Naive thymus-derived CD8-positive, alpha-beta T cell (primary cell): ENCODE results near the gene KY. TPM values are rescaled to one million over a fixed set of nuclear protein-coding genes. Genes with fewer than 3 reads are reported as not detected.

ENCODE experiments used
- ATAC-seq, 2 donors: fragments of 150-1000 bp; cut with Tn5 transposase in 1 of 2; sonication (Bioruptor Pico), chemical (Tn5 transposase) in 1 of 2; 1 replicate in 1 of 2; 2 replicates in 1 of 2; pipeline ENCODE4 v1.10.0; 2021; ENCODE audit warnings: mild to moderate bottlenecking in 2 of 2, moderate library complexity in 2 of 2
- POLR2A ChIA-PET: fragments of 350-600 bp; sonication (Branson Sonifier 250); formaldehyde crosslinking; loops from one replicate; lab custom pipeline; 2021; ENCODE audit warnings: antibody characterized with exemption; lab: Charles Lee
- DNase-seq, 10 donors: peaks; one replicate each; pipeline versions ENCODE4 v3.0.0 to v3.0.0-alpha.2; 2020 to 2022
- H3K27ac Mint-ChIP-seq, 10 donors: one replicate each; pipeline ENCODE4 v1.8.0; 2020 to 2022; ENCODE audit warnings: mild to moderate bottlenecking in 10 of 10, mixed read lengths in 10 of 10, moderate library complexity in 4 of 10, inconsistent platforms in 1 of 10
- H3K27me3 Mint-ChIP-seq, 5 donors: one replicate each; pipeline ENCODE4 v1.8.0; 2021 to 2022; ENCODE audit warnings: mixed read lengths in 5 of 5
- H3K36me3 Mint-ChIP-seq, 3 donors: one replicate each; pipeline ENCODE4 v1.8.0; 2020 to 2022; ENCODE audit warnings: mixed read lengths in 3 of 3, mild to moderate bottlenecking in 2 of 3, inconsistent platforms in 1 of 3
- H3K4me1 Mint-ChIP-seq, 4 donors: one replicate each; pipeline ENCODE4 v1.8.0; 2021 to 2022; ENCODE audit warnings: mixed read lengths in 4 of 4
- H3K4me3 Mint-ChIP-seq, 10 donors: one replicate each; pipeline ENCODE4 v1.8.0; 2020 to 2022; ENCODE audit warnings: mild to moderate bottlenecking in 10 of 10, mixed read lengths in 10 of 10, moderate library complexity in 6 of 10, inconsistent platforms in 1 of 10
- H3K9me3 Mint-ChIP-seq, 9 donors: one replicate each; pipeline ENCODE4 v1.8.0; 2020 to 2022; ENCODE audit warnings: mixed read lengths in 9 of 9, mild to moderate bottlenecking in 3 of 9, inconsistent platforms in 1 of 9, moderate library complexity in 1 of 9
- polyA plus RNA-seq, 3 donors: library from polyadenylated mRNA; unstranded; fragments of 300-500 nt; fragmentation: Illumina TruSeq; gene quantifications; one replicate each; pipeline ENCODE4 v1.2.3, GENCODE V29; 2021
- total RNA-seq, 8 experiments: library from RNA in 2 of 8; stranded (reverse) in 2 of 8; gene quantifications; one replicate each; pipeline ENCODE4 v1.2.3 and lab custom pipeline; 2021 to 2026

KY gene
- total and polyA plus RNA-seq, 5 experiments from 2014 or later = not detected

DNA sequence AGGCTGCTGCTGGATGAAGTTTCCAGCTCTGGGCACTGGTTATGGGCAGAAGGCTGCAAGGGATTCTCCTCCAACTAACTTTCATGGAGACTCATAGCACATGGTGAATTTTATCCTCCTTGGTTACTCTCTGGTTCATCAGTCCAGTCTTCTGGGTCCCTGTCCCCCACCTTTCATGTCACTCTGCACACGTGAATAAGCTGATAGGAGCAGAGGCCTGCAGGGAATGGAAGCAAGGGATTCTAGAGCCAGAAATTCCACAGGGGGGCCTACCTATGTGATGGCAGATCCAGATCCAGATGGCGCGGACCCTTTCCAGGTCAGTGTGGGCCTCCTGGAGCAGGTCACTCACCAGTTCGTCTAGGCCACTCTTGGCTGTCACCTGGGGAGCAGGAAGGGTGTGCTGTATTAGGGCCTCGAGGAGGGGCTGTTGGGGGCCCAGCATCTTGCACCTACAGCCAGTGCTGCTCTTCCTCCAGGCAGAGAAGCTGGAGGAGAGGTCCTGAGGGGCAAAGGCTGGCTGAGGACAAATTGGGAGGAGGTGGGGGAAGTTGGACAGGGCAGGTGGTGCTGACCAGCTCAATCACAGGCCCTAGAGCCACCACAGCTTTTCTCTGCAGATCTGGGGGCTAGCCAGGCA, 30.2 kb downstream of the KY start:
- Mint-ChIP-seq H3K4me1 (peaks cover 0 to 2% (median 0%) of the 10 kb centered on the region in 4 donors), H3K27me3 (no peaks in the 10 kb centered on the region), H3K4me3 (no peak overlapping the region), H3K36me3 (no peaks in the 10 kb centered on the region), H3K27ac (peak overlapping the region in 1 of 10 donors; percentile 54), H3K9me3 (no peaks in the 10 kb centered on the region)
- DNase-seq (no peak), ATAC-seq (no peak)
- POLR2A ChIA-PET = no interaction called here

GRCh38 chr3:134619884-134620445, 30.9 kb downstream of the KY start:
- no peak for DNase-seq
- no peaks in the 10 kb centered on the region for H3K27me3 Mint-ChIP-seq
- H3K4me1 Mint-ChIP-seq = peaks cover 0 to 2% (median 0%) of the 10 kb centered on the region in 4 donors
- POLR2A ChIA-PET = no interaction called here
- no peak for ATAC-seq
- no peaks in the 10 kb centered on the region for H3K9me3 Mint-ChIP-seq
- no peak overlapping the region for H3K27ac Mint-ChIP-seq
- H3K36me3 Mint-ChIP-seq = no peaks in the 10 kb centered on the region
- no peak overlapping the region for H3K4me3 Mint-ChIP-seq

- H3K27me3 Mint-ChIP-seq = no peaks in the 10 kb centered on the region
- H3K27ac Mint-ChIP-seq = no peak overlapping the region
- no peak for ATAC-seq
- no peaks in the 10 kb centered on the region for H3K36me3 Mint-ChIP-seq
- no peak for DNase-seq
- no peaks in the 10 kb centered on the region for H3K9me3 Mint-ChIP-seq
- H3K4me3 Mint-ChIP-seq = no peak overlapping the region
- peaks cover 0 to 2% (median 0%) of the 10 kb centered on the region in 4 donors for H3K4me1 Mint-ChIP-seq
- POLR2A ChIA-PET = no interaction called here
These were observed 31.6 kb downstream of the KY start for GRCh38 chr3:134619301-134619615.

GRCh38 chr3:134618478-134619300, 32.1 kb downstream of the KY start:
- peaks cover 0 to 2% (median 0%) of the 10 kb centered on the region in 4 donors for H3K4me1 Mint-ChIP-seq
- H3K27ac Mint-ChIP-seq = no peak overlapping the region
- no peak for DNase-seq
- no peaks in the 10 kb centered on the region for H3K27me3 Mint-ChIP-seq
- H3K9me3 Mint-ChIP-seq = no peaks in the 10 kb centered on the region
- ATAC-seq = no peak
- H3K36me3 Mint-ChIP-seq = no peaks in the 10 kb centered on the region
- no peak overlapping the region for H3K4me3 Mint-ChIP-seq
- POLR2A ChIA-PET = no interaction called here

- DNase-seq (no peak), ATAC-seq (no peak)
- Mint-ChIP-seq H3K36me3 (no peaks in the 10 kb centered on the region), H3K9me3 (no peaks in the 10 kb centered on the region), H3K4me3 (no peak overlapping the region), H3K4me1 (peaks cover 0 to 2% (median 0%) of the 10 kb centered on the region in 4 donors), H3K27ac (no peak overlapping the region), H3K27me3 (no peaks in the 10 kb centered on the region)
- POLR2A ChIA-PET = no interaction called here
These were observed 33.0 kb downstream of the KY start for GRCh38 chr3:134617608-134618477.

GRCh38 chr3:134615743-134616142, 35.1 kb downstream of the KY start:
- ATAC-seq (no peak), DNase-seq (no peak)
- Mint-ChIP-seq H3K27ac (no peak overlapping the region), H3K9me3 (no peaks in the 10 kb centered on the region), H3K27me3 (peaks cover 0 to 3% (median 0%) of the 10 kb centered on the region in 5 donors), H3K4me3 (no peak overlapping the region), H3K36me3 (no peaks in the 10 kb centered on the region), H3K4me1 (peaks cover 0 to 2% (median 0%) of the 10 kb centered on the region in 4 donors)
- POLR2A ChIA-PET = no interaction called here

GRCh38 chr3:134614955-134615354, 35.9 kb downstream of the KY start:
- POLR2A ChIA-PET = no interaction called here

GRCh38 chr3:134613006-134613520, 37.8 kb downstream of the KY start:
- peaks cover 0 to 2% (median 0%) of the 10 kb centered on the region in 4 donors for H3K4me1 Mint-ChIP-seq
- H3K36me3 Mint-ChIP-seq = no peaks in the 10 kb centered on the region
- peaks cover 0 to 11% (median 4%) of the 10 kb centered on the region in 5 donors for H3K27me3 Mint-ChIP-seq
- no peak overlapping the region for H3K4me3 Mint-ChIP-seq
- no peak for ATAC-seq
- POLR2A ChIA-PET = no interaction called here
- DNase-seq = no peak
- H3K9me3 Mint-ChIP-seq = no peaks in the 10 kb centered on the region
- no peak overlapping the region for H3K27ac Mint-ChIP-seq

More at GRCh38 chr3:134614955-134615354, 35.9 kb downstream of the KY start:
- no peaks in the 10 kb centered on the region for H3K36me3 Mint-ChIP-seq
- H3K4me3 Mint-ChIP-seq = no peak overlapping the region
- H3K9me3 Mint-ChIP-seq = no peaks in the 10 kb centered on the region
- no peak for DNase-seq
- no peak for ATAC-seq
- peaks cover 0 to 2% (median 0%) of the 10 kb centered on the region in 4 donors for H3K4me1 Mint-ChIP-seq
- H3K27me3 Mint-ChIP-seq = peaks cover 0 to 3% (median 0%) of the 10 kb centered on the region in 5 donors
- no peak overlapping the region for H3K27ac Mint-ChIP-seq

DNA sequence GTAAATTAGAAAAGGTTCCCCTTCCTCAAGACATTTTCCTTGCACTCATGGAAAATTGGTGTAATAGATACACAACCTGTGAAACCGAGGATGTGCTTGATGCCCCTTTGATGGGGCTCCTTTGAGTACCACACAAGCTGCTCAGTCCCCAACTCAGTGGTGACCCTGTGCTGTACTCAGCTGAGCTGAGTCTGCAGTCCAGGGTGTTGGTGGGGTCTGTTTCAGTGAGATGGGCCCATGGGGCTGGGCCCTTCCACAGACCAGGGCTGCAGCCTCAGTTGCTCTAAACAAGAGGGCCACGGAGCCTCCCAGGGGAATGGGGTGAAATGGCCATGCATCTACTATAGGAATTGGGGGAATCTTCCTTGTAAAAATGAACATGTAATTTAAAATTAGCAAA, 39.3 kb downstream of the KY start:
- DNase-seq (no peak), ATAC-seq (no peak)
- Mint-ChIP-seq H3K9me3 (no peaks in the 10 kb centered on the region), H3K36me3 (no peaks in the 10 kb centered on the region), H3K27me3 (peaks cover 0 to 11% (median 4%) of the 10 kb centered on the region in 5 donors), H3K27ac (no peak overlapping the region), H3K4me3 (no peak overlapping the region), H3K4me1 (peaks cover 0 to 1% (median 0%) of the 10 kb centered on the region in 4 donors)
- POLR2A ChIA-PET = no interaction called here

DNA sequence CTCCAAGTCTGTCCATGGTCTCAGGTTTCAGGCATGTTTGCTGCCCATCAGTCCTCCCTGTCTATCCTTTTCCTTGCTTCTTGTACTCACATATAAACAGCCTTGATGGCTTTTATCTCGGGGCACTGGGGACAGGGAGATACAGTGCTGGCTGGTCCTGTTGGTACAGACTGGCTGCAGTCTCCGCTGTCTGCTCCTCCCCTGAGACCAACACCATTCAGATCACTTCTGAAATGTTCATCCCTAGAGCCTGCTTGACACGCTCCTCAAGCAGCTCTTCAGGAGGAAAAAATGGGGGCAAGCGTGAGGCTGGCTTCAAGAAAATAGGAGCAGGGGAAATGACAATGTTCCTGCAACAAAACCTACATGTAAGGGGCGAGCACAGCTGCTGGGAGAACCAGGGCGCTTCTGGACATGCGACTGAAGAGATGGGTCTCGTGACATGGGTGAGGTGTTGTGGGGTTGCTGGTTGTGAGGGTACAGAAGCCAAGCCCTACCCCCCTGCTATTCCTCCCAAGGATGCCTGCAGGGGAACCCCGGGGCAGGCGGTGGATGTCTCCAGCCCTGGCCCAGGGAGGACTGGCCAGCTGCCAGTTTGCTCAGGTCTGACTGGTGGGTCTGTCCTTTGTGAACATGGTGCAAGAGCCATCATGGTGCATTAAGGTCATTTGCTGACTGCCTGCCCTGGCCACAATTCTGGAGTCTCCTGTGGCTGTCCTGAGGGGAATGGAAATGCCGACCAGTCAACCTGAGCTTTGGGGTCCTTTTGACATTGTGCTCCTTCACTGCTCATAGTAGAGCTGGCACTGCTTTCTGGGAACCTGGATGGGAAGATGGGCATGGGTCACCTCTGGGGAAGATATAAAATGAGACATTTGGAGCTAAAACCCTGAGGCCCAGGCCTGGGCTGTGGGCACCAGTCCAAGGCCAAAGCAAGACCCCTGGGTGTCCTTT, 40.1 kb downstream of the KY start:
- POLR2A ChIA-PET = no interaction called here
- DNase-seq = no peak
- ATAC-seq = no peak
- Mint-ChIP-seq H3K27ac (no peak overlapping the region), H3K9me3 (no peaks in the 10 kb centered on the region), H3K4me1 (peaks cover 0 to 5% (median under 1%) of the 10 kb centered on the region in 4 donors), H3K36me3 (no peaks in the 10 kb centered on the region), H3K27me3 (peaks cover 2 to 16% (median 6%) of the 10 kb centered on the region in 5 donors), H3K4me3 (no peak overlapping the region)

GRCh38 chr3:134609821-134610431, 40.9 kb downstream of the KY start:
- POLR2A ChIA-PET = no interaction called here
- Mint-ChIP-seq H3K9me3 (no peaks in the 10 kb centered on the region), H3K27ac (no peak overlapping the region), H3K4me1 (peaks cover 0 to 5% (median under 1%) of the 10 kb centered on the region in 4 donors), H3K4me3 (no peak overlapping the region), H3K27me3 (peaks cover 4 to 23% (median 8%) of the 10 kb centered on the region in 5 donors), H3K36me3 (no peaks in the 10 kb centered on the region)
- ATAC-seq (no peak), DNase-seq (no peak)
